OCI-LY1 (cell line): ENCODE data around the gene CFAP74.

Experiments used
- CTCF ChIP-seq: fragments of 200-600 bp; sonication (generic), shearing (Covaris generic); IDR thresholded peaks from 2 replicates; pipeline ENCODE4 v1.5.1; 2017; ENCODE audit warnings: mild to moderate bottlenecking, antibody characterized with exemption, low read length, moderate library complexity, mixed read lengths
- EZH2 ChIP-seq: fragments of 200-600 bp; sonication (generic), shearing (Covaris generic); IDR thresholded peaks from 2 replicates; pipeline ENCODE4 v1.8.0; 2017; ENCODE audit warnings: borderline replicate concordance, mixed run types, mild to moderate bottlenecking, antibody characterized with exemption, low read length, moderate library complexity, mixed read lengths

- TF ChIP-seq CTCF, result no peak
- TF ChIP-seq EZH2, result no peak
These were observed 27.6 kb downstream of the CFAP74 start for GRCh38 chr1:1976031-1976430.
